HG02973 (cell line): ENCODE measurements around the gene DDX4.
A peak's percentile ranks its signal among the peaks of the same experiment; 100 is the strongest.
"Not testable (repeated sequence)": the region's sequence is repeated elsewhere in the genome, so short reads cannot be mapped to it uniquely, and the experiment has no call there.

ENCODE experiments used
- ATAC-seq: cut with Tn5 transposase; IDR thresholded peaks from one replicate; pipeline ENCODE4 v1.9.1; 2021; ENCODE audit warnings: moderate library complexity; ENCODE audit not compliant: unreplicated experiment

The DDX4 gene

DNA sequence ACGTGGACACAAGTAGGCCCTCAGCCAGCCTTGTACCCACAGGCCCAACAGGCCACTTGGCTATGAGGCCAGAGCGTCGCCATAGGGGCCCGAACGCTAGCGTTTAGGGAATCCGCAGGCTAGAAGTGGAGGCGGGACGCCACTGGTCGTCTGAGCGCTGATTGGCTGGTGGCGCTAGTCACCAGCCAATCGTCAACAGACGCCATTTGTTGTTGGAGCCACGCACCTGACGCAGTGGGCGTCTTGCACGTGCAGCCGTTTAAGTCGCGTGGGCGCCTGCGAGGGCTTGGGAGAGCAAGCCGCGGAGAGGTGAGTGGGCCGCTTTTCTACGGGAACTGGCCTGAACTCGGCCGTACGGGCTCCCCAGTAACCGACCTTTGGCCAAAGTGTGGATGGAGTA is at the start of gene DDX4:
Gene DDX4, plus strand, starts transcription at position 269 of the 400 bp plus-strand sequence. CDS start 903 bp downstream, outside the sequence.
- no peak for ATAC-seq

DNA sequence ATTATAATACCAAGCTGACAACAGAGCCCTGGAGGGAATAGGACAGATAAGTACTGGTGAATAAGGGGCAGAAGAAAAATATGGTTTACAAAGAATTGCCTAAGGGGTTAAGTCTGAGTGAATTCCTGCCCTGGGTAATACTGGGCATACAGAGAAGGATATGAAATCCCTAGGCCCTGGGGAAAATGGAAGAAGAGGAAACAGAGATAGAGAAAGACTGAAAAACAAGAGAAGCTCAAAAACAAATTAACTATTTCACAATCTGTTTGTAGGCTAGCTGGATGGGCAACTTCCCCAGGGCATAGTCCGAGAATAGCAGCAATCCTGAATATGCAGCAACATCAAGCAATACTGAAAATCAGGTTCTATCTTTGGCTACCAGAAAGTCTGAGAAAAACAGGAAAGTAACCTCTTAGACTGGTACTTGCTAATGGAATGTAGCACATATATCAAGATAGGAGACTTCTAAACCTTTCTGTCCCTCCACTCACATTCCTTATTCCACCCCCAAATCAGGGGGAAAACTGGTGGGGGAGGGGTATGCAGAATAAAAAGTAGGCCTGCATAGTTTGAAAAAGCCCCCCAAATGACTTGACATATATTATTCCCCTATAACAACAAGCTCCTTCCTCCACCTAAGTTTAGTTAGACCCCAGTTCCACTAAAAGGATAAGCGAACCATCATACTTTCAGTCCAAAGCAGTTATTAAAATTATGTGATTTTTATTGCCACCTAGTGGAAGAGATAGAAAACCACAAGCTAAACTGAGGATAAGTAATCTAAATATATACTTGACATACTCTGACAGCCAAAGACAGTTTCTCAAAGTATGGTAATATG is 46.4 kb upstream of the DDX4 start:
- ATAC-seq, result no peak

DNA sequence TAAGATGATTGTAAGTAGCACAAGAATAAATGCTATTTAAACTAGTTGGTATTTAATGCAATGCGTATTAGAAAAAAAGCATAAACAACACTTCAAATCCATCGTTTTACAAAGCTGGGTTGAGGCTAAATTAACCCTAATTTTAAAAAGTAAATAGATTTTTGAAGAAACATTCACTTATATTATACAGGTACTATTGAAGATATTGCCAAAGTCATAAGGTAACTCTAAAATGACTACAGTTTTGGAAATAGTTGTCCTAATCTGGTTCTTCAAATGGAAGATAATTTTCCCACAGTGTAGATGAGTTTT is 45.8 kb upstream of the DDX4 start:
- ATAC-seq, result no peak

DNA sequence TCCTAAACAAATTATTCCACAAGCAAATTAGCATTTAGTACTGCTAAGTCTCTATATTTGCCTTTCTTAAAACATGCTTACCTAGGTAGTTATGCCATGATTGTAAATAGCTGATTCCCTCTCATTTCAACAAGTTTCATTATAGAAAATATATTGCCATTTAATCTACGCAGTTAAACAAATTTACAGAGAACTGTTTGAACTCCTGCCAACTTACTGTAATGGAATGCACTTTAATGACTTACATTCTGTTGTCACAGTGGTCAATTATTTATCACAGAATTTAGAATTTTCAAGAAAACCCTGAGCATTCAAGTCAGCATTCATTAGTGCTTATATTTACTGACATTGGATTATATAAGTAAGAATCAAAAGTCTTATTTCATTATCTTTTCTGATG is 45.4 kb upstream of the DDX4 start:
- no peak for ATAC-seq

DNA sequence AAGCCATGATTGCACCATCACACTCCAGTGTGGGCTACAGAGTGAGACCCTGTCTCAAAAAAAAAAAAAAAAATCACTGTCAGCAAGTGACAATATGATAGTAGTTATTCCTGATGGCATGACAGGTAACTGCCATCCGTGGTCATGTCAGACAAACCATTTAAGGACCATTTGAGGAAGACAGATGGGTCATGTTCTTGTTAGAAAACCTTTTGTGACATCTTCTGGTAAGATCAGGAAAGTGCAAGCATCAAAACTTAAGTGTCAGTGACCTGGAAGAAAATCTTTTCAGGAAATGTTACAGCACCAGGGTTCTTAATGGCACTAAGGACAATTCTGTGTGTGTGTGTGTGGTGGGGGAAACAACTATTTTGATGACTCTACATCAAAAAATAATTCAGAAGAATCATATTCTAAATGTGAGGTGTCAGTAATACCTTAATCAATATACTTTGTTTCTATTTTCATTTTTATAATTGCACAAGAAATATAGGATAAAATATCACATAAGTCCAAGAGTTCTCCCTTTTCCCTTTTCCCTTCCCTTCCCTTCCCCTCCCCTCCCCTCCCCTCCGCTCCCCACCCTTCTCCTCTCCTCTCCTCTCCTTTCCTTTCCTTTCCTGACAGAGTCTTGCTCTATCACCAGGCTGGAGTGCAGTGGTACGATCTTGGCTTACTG is 43.6 kb upstream of the DDX4 start:
- ATAC-seq, result no peak

DNA sequence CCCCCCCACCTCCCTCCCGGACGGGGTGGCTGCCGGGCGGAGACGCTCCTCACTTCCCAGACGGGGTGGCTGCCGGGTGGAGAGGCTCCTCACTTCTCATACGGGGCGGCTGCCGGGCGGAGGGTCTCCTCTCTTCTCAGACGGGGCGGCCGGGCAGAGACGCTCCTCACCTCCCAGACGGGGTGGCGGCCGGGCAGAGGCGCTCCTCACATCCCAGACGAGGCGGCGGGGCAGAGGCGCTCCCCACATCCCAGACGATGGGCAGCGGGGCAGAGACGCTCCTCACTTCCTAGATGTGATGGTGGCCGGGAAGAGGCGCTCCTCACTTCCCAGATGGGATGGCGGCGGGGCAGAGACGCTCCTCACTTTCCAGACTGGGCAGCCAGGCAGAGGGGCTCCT is 41.2 kb upstream of the DDX4 start:
- not testable (repeated sequence) for ATAC-seq

DNA sequence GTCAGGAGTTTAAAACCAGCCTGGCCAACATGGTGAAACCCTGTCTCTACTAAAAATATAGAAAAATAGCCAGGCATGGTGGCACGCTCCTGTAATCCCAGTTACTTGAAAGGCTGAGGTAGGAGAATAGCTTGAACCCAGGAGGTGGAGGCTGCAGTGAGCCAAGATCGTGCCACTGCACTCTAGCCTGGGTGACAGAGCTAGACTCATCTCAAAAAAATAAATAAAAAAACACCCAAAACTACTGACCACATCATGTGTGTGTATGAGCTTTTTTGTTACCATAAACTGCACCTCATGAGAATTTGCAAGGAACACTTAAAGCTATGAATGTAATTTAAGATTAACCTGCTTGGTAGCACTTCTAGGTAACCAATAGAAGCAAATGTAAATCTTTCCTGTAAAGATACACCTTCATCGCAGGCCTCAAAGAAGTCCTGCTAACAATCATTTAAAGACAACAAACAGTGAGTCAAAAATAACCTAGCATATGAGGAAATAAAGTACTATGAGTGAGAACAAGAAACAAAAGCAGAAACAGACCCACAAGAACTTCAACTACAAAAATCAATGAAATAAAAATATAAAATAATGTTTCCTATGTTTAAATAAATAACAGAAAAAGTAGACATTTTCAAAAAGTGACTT is 38.7 kb upstream of the DDX4 start:
- ATAC-seq, result peak; percentile 81

DNA sequence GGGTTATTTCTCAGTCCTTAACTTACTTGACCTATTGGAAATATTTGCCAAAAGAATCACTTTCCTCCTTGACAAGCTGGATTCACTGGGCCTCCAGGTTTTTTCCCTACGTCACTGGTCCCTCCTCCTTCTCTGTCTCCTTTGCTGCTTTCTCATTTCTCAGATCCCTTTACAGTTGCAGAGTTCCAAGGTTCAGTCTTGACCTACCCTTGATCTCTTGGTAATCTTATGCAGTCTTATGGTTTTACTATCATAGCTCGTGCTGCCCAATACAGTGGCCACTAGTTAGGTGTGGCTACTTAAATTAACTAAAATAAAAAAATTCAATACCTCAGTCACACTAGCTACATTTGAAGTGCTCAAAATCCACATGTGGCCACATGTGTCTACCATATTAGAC is 37.1 kb upstream of the DDX4 start:
- no peak for ATAC-seq

DNA sequence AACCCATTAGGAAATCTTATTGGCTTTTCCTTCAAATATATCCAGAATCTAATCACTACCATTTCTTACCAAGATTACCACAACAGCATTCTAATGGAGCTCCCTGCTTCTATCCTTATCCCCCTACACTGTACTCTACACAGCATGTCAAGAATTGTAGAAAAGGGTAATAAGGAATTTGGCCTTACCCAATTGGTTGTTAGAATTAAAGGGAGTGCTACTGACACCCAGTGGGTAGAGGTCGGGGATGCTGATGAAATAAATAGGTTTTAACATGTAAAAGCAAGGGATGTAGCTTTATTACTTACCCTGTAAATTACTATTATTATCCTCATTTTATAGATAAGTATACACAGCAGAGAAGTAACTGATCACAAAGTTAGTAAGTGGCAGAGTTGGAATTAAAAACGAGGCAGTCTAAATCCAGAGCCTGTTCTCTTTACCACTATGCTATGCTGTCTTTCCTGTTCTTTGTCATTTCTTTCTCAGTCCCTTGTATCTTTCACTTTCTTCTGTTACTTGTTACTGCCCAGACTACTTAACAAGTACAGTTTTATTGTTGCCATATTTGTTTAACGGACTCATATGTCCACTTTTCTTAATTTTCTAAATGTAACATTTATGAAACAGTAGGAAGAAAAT is 36.3 kb upstream of the DDX4 start:
- no peak for ATAC-seq

DNA sequence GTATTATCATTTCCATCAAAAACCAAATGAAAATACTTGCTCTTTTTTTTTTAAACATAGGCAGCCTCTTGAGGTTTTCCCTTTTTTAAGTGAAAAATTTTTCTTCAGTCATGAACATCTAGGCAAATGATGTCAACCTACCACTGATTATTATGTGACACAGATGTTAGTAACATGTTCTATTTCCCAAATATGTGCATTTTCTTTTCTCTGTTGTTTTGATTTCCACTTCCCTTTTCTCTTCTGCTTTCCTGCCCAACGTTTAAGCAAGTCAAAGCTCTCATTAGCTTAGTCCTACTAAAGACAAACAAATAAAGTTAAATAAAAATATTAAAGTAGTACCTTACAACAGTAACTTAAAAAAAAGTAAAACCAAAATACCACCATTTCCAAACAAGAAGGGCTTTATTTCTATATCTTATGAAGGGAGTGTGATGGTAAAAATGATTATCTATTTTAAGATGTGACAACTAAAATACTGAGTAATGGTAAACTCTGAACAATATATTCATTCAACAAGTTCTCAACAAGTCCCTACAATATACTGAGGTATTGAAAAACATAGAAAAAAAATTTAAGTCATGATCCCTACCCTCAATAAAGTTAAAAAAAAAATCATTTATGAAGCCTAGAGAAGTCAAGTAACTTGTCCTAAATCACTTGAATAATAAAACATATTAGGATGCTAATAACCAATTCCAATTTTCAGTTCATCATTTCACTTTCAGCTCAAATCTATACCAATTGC is 35.1 kb upstream of the DDX4 start:
- ATAC-seq, result no peak

DNA sequence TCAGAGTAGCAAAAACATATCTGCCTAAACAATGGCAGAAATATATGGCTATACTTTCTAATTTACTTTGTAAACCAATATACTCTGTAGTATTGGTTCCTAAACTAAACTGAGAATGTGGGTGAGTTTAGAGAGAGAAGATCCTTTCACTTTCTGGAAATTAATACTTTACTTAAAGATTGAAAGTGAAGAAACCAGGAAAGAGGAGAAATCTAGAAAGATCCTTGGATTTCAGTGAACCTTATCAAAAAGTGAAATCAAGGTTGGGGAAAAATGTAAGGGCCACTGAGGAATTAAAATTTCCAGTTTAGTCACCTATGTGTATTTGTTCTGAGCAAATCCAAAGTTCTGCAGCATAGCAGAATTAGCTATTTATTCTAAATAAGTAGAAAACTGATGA is 31.6 kb upstream of the DDX4 start:
- no peak for ATAC-seq

DNA sequence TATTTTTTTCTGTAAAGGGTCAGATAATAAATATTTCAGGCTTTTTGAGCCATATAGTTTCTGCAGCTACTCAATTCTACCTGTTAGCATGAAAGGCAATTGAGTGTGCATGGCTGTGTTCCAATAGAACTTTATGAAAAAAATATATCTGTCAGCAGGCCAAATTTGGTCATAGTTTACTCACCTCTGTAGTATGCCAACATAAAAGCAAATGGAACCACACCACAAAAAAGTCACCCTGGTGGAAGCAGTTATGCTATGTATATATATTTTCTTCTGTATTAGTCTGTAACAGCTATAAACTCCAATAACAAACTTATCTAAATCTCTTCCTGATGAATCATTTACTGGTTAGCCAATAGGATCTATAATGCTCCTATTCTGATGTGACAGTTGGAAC is 29.1 kb upstream of the DDX4 start:
- ATAC-seq, result no peak

DNA sequence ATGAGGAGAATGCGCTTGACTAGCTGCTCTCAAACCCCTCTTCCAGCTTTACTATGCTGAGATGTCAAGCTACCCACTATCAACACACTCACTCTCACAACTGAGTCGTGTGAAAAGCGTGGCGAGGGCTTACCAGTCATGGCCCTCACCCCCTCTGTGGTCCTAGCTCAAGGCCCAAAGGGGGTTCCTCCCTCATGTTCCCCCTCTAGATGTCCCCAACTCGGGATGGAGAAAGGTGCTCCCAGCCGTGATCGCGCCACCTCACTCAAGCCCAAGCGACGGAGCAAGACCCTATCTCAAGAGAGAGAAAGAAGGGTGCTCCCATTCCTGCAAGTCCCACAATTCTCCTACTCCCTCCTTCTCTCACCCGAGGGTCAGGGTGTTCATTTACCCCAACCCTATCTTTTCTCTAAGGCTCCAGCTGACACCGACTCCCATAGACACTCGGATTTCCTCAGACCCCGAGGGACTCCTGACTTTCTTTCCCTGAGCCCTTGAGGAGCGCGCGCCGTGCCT is 26.3 kb upstream of the DDX4 start:
- no peak for ATAC-seq

DNA sequence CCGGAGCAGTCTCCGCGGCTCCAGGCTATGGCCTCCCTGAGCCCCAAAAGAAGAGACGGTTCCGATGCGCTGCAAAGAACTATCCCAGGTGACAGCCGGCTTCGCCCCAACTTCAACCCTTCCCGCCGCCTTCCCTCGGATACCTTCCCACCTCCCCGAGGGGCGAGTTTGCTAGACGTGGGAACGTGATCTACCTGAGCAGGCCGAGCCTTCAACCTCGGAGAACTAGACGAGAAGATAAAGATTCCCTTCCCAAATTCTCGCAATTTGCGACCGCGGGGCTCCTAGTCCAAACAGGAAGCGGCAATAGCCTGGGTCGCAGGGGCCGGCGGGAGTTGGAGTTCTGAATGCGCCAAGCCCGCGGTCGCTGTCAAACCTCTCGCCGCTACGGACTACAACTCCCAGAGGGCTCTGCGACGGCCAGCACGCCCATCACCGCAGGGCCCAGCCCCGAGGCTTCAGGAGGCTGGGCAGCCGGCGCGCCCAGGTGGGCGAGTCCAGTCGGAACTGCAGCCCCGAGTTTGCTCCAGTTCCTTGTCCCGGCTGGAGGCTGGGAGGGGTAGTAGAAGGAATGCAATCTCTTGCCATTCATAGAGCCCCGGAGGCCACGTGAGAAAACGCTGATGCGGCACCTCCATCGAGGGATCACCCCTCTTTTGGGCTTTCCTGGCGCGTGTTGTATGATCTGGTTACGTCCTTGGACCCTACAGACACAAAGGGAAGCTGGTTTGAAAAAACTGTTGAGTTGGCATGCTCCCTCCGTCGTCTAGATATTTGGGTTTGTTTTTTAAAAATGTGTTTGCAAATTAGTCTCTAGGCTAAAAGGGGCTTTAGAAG is 25.6 kb upstream of the DDX4 start, which contains the start of gene SLC38A9:
Gene SLC38A9, minus strand, starts transcription at position 302 of the 837 bp plus-strand sequence. CDS start 14,366 bp downstream, outside the sequence.
- ATAC-seq, result peak; percentile 99

DNA sequence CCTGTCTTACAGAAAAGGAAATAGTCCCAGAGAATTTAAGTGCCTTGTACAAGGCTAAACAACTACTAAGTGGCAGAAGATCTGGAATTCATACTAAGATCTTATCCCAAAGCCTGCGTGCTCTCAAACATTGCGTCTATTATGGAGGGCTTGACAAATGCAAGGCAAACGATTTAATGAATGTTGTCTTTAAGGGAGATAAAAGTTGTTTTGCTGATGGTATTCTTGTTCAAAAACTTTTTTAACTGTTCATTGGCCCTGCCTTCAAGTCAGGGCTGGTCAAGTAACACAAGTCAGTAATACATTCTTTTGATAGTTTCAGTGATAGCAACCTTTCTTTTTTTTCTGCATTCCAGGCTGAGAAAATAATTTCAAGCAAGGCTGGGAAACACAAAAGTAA is 24.0 kb upstream of the DDX4 start:
- no peak for ATAC-seq

DNA sequence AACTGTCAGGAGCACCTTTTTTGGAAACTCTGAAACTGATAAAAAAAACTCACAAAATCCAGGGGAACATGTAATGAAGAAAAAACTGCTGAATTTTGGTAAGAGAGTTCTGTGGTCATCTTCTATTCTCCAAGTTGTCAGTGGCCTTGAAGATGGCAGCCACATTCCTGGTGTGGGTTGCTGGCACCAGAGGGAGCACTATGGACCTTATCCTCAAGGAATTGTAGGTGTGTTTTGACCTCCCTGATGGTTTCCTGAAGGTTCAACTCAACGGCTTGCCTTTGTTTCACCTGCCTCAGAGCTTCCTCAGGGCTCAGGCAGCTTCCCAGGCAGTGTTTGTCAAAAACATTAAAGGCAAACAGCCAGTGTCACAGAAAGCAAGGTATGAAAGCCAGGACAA is 23.5 kb upstream of the DDX4 start:
- no peak for ATAC-seq

DNA sequence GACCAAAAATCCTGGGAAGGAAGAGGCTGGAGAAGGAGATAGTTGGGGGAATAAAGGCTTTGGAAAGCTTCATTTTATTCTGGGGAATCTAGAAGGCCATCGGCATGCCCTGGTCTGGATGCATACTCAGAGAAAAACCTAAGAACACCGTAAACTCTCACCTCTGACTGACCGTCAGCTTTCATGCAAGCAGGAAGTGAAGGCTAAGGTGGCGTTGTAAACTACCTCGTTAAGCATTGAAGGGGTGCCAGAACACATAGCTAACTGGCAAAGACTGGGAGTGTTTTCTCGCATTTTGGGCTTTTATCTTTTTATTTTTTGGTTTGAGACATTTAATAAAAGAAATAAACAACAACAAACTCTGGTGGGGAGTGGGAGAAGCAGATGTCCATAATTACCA is 23.1 kb upstream of the DDX4 start:
- no peak for ATAC-seq

DNA sequence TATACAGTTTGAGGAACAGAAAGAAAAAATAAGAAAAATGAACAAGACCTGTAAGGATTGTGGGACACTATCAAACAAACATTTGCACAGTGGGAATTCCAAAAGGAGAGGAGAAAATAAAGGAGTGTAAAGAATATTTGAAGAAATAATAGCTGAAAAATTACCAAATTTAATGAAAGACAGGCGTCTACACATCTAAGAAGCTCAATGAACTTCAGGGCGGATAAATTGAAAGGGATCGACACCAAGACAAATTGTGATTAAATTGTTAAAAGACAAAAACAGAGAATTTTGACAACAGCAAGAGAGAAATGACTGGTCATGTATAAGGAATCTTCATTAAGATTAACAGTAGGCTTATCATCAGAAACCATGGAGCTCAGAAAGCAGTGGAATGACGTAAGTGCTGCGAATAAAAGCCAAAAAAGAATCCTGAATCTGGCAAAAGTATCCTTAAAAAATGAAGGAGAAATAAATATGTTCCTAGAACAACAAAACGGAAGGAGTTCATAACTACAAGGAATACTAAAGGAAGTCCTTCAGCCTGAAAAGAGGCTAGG is 22.3 kb upstream of the DDX4 start:
- no peak for ATAC-seq

DNA sequence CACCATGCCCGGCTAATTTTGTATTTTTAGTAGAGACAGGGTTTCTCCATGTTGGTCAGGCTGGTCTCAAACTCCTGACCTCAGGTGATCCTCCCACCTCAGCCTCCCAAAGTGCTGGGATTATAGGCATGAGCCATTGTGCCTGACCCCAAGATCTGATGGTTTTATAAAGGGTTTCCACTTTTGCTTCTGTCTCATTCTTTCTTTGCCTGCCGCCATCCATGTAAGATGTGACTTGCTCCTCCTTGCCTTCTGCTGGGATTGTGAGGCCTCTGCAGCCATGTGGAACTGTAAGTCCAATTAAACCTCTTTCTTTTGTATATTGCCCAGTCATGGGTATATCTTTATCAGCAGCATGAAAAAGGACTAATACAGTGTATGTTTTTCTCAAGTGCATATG is 18.8 kb upstream of the DDX4 start:
- ATAC-seq, result not testable (repeated sequence)
